GM21825 (cell line): ENCODE data around the gene RSPH10B.
"Not testable (repeated sequence)": the region's sequence is repeated elsewhere in the genome, so short reads cannot be mapped to it uniquely, and the experiment has no call there.

Source experiments
- ATAC-seq: cut with Tn5 transposase; IDR thresholded peaks from one replicate; pipeline ENCODE4 v1.9.1; 2021; ENCODE audit warnings: mild to moderate bottlenecking, moderate library complexity; ENCODE audit not compliant: unreplicated experiment

The RSPH10B gene

DNA sequence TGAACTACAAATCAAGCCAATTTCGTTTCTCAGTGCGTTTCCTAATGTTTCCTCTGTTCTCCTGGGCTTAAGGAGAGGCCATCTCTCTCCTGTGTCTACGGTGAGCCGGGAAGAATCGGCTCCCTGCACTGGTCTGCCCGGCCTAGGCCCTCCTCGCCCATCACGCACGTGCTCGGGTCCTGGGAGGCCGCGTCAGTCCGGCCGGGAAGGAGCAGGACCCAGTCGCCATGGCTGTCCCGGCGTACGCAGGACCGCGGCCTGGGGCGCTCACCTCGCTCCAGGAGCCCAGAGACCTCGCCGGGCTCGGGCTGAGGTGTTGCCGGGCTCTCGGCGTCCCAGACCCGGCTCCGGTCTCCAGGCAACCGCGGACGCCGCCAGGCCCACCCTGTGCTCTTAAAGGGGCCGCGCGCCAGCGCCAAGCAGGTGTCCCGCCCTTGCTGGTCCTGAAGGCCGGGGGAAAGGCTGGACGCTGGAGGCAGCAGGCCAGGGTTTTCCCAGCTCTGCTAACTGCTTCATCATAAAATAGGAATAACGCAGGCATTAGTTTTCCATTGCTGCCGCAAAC lies at the start of gene RSPH10B:
Gene RSPH10B (minus strand): TSS at position 343 of the 565 bp plus-strand sequence. CDS start 3,573 bp downstream, outside the sequence.
- not testable (repeated sequence) for ATAC-seq

DNA sequence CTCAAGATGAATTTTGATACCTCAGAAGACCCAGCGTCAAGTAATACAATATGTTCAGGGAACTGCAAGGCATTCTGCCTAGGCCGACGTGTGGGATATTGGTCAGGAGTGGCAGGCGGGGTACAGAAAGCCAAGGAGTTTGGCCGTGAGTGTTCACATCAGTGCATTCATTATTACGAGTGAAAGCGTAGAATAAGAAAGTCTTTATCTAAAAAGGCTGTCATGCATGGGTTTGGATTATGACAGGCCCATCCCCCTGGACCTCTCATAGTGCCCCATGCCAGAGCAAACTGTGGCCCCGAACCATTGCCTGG lies 46.1 kb upstream of the RSPH10B start:
- no peak for ATAC-seq

DNA sequence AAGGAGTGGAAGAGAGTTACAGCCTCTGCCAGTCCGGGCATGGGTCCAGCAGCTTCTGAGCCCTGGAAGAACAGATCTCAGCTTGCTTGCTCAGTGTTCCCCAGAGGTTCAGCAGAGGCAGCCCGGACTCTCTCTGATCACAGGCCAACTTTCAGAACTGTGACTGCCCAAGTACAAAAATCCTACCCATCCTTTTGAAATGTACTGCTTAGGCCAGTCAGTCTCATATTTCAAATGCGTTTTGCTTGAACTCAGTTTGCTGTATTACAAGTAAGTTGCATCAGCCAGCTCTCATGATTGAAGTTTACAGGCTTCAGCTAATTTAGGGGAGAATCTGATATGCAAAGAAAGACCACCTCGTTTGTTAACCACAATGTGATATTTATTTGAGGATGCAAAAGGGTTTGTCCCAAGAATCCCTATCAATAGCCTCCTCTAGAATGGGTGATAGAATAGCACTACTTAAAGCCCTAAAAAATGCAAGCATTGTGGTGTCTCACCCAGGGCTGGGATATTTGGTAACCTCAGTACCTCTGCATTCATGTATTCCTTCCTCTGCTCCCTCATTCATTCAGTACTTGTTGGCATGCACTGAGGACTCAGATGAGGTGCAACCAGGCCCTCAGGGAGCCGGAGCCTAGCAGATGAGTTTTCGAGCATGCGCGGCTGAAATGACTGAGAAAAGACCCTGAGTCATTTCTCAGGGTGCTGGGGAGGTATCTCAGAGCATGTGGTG lies 45.6 kb upstream of the RSPH10B start:
- no peak for ATAC-seq

GRCh38 chr7:6012355-6013104 lies 42.0 kb upstream of the RSPH10B start:
- ATAC-seq, result no peak

DNA sequence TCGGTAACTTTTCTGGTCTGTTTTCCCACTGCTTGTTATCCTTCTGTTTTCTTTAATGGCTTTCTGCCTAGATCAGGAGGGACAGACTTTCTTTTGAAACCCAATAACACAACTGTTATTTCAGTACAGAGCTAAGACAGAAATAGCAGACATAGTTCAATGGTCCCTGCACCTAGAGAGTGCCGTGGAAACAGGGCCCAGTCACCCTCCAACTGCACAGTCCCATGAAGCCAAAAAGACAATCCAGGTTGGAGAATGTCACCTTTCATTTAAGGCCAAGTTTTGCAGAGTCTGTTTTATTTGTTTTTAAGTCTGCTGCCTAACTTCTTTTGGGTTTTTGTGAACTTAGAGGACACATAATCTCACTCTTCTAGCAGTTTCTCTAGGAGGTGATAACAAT lies 41.1 kb upstream of the RSPH10B start:
- no peak for ATAC-seq

DNA sequence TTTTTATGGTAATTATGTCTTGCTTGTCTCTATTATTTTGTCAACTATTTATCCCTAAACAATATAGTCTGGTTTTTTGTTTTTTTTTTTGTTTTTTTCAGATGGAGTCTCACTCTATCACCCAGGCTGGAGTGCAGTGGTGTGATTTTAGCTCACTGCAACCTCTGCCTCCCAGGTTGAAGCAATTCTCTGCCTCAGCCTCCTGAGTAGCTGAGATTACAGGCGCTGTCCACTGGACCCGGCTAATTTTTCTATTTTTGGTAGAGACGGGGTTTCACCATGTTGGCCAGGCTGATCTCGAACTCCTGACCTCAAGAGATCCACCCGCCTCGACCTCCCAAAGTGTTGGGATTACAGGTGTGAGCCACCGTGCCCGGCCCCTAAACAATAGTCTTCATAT lies 39.9 kb upstream of the RSPH10B start:
- not testable (repeated sequence) for ATAC-seq

DNA sequence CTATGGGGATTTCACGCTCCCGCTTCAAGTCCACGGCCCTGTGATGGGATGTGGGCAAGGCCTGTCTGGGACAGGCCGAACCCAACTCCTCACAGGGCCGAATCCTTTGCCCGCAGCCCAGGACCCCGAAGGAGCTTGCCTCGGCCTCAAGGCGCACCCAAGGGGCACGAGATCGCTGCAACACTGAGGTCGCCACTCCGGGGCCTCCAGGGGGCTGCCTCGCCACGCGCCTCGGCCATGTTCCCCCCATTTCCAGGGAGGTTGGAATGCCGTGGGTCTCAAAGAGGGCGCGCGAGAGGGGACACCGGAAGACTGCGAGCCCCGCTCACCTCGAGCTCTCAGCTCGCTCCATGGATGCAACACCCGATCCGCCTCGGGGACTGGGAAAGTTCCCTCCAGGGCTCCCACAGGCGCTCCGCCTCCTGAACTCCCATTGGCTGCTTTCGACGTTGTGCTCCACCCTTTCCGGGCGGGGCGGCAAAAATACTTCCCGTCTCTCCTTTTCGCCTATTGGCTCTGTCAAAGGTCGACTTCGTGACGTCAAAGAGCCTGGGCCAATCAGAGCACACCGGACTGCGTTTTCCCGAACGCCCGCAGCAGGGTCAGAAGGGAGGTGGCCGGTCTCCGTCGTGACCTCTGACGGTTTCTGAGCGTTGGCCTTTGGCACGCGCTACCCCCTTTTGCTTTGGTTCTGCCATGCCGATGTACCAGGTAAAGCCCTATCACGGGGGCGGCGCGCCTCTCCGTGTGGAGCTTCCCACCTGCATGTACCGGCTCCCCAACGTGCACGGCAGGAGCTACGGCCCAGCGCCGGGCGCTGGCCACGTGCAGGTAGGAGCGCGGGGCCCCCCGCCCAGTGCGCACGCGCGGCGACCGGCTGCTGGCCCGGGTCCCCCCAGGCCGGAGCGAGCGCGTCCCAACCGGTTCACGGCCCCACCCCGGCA lies 38.5 kb upstream of the RSPH10B start, which contains the start of the genes AIMP2 and PMS2:
Gene AIMP2 (plus strand): TSS at position 605 of the 944 bp plus-strand sequence. CDS start 92 bp downstream, at position 697.
Gene PMS2 (minus strand): TSS at position 382 of the 944 bp plus-strand sequence. CDS start 30 bp downstream, at position 352.
- ATAC-seq, result peak; percentile 90

DNA sequence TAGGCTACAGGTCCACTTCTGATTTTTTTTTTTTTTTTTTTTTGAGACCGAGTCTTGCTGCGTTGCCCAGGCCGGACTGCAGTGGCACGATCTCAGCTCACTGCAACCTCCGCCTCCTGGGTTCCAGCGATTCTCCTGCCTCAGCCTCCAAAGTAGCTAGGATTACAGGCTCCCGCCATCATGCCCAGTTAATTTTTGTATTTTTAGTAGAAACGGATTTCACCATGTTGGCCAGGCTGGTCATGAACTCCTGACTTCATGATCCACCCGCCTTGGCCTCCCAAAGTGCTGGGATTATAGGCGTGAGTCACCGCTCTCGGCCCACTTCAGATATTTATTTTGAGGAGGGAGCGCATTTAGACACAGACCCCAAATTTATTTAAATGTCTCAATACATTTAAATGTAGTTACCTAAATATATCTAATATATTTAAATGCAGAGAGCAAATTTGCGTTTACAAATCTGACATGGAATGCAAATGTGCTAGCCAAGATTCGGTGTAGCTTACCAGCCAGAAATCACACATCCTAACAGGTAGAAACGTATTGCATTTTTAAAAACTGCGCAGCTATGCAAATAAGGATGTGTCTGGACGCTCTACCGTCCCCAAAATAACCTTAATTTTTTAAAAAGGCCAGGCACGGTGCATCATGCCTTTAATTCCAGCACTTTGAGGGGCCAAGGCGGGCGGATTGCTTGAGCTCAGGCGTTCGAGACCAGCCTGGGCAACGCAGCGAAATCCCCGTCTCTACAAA lies 37.5 kb upstream of the RSPH10B start:
- ATAC-seq, result not testable (repeated sequence)

GRCh38 chr7:6007386-6007785 lies 36.9 kb upstream of the RSPH10B start:
- ATAC-seq, result no peak

DNA sequence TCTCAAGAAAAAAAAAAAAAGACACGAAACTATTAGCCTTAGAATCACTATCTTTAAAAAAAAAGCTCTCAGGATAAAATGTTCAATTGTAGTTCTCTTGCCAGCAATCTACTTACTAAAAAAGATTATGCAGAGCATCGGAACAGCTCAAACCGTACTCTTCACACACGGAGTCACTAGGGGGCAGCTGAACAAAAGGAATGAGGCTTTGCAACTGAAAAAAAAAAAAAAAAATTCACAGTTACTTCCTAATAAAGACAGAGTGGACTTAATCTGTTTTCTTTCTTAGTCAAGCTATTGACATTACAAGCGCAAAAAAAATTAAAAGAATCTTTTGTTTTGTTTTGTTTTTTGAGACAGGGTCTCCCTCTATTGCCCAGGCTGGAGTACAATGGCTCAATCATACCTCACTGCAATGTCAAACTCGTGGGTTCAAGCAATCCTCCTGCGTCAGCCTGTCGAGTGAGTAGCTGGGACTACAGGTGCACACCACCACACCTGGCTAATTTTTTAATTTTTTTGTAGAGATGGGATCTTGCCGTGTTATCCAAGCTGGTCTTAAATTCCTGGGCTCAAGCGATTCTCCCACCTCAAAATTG lies 26.8 kb upstream of the RSPH10B start:
- no peak for ATAC-seq

DNA sequence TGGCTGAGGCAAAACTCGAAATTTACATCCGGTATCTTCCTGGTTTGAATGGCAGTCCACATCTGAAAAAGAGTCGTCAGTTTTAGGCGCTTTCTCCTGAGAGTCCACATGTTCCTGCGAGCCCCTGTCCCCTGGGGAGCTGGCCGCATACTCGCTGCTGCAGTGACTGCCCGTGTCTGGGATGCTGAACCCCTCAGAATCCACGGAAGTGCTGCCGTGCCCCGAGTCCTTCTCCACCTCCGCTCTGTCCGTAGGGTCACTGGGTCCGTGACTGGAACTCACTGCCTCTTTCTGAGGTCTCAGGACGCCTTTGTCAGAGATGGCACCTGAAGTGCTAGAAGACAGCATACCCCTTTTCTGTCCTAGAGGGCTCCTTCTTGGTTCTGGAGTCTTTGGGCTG lies 16.6 kb upstream of the RSPH10B start:
- ATAC-seq, result not testable (repeated sequence)

GRCh38 chr7:5979680-5980314 lies 9.3 kb upstream of the RSPH10B start:
- not testable (repeated sequence) for ATAC-seq

DNA sequence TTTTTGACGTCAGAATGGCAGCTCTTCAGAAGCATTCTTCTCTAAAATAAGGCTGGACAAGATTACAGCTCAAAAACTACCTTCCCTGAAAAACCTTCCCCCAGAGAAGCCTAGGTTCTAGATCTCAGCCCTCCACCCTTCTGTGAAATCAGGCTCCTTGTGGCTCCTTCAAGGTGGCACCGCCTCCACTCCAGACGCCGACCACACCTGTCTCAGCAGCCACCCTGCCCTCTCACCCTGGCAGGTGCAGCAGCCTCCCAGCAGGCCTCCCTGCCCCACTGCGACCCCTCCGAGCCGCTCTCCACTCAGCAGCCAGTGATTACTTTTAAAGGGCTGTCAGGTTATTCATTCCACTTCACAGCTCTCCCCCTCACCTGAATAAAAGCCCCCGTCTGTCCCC lies 3.1 kb upstream of the RSPH10B start:
- ATAC-seq, result not testable (repeated sequence)

- not testable (repeated sequence) for ATAC-seq
Measured at GRCh38 chr7:5963810-5964209, 6.7 kb downstream of the RSPH10B start.

- ATAC-seq, result not testable (repeated sequence)
Measured at GRCh38 chr7:5963205-5963604, 7.3 kb downstream of the RSPH10B start.

DNA sequence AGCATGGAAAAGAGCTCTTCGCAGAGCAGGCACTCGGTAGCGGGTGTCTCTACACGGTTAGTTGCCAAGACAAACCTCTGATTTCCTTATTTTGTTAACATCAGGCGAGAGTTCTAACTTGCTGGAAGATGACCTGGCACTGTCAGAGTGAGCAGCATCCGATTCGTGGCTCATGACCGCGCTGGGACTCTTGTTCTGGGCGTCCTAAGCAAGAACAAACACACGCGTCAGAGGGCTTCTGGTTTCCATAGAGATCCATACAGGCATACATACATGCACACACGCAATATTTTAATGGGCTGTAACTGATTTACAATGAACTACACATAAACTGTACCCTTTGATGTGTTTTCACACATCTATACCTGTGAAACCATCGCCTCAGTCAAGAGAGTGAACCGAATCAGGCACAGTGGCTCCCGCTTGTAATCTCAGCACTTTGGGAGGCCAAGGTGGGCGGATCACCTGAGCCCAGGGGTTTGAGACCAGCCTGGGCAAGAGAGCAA lies 35.5 kb downstream of the RSPH10B start:
- ATAC-seq, result not testable (repeated sequence)

DNA sequence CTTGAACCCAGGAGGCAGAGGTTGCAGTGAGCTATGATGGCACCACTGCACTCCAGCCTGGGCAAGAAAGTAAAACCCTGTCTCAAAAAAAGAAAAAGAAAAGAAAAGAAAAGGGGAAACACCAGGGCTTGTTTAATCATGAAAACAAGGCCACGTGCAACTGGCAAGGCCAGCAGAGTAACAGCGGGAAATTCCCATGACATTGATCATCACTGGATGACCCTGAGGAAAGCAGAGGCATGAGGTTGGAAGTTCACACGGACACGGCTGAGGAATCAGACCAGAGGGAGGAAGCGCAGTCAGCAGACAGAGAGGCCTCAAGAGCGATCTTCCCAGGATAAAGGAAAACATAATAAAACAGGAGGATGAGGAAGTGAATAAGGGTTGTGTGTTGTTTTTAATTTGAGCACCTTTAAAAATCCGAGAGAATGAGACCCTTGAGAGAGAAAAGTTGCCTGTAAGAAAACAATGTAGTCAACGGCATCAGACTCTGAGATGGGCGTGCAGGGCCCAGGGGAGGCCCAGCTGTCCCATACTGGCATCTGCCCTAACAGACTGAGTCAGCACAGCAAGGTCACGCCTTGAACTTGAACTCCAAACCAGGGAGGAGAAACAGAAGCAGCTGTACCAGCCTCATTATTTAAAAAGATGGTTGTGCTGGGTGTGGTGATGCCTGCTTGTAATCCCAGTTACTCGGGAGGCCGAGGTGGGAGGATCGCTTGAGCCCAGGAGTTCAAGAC lies 38.4 kb downstream of the RSPH10B start:
- not testable (repeated sequence) for ATAC-seq

DNA sequence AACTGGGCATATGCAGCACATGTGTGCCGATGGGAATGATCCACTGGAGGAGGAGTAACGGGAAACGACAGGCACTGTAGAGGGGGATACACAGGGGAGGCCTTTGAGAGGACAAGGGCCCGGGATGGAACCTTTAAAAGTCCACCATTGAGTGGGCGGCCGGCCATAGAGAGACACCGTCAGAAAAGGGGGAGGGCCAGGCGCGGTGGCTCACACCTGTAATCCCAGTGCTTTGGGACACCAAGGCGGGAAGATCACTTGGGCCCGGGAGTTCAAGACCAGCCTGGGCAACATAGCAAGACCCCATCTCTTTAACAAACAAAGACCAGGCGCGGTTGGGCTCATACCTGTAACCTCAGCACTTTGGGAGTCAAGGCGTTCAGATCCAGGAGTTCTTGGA lies 39.2 kb downstream of the RSPH10B start:
- not testable (repeated sequence) for ATAC-seq
